ENCODE data around the gene PPDPF.

PPDPF gene

DNA sequence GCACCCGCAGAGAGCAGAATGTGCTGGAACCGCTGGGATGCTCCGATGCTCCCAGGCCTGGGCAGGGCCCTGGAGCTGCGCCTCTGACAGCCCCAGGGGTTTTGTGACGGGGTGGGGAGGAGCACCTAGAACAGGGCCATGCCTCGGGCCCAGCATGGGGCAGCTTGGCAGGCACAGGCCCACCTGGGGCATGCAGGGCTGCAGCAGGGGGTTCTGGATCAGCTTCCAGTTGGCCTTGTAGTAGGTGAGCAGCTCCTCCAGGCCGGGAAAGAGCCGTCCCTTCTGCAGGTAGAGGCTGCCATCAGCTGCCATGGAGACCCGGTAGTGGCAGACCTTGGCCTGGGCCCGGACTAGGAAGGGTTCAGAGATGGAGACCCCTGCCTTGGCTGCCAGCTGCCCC lies 22.6 kb downstream of the PPDPF start:
- ATAC-seq, result no peak
- TF ChIP-seq OSR1 (CRISPR knock-in tag; IDR thresholded peaks at IDR 0.05), result no peak

DNA sequence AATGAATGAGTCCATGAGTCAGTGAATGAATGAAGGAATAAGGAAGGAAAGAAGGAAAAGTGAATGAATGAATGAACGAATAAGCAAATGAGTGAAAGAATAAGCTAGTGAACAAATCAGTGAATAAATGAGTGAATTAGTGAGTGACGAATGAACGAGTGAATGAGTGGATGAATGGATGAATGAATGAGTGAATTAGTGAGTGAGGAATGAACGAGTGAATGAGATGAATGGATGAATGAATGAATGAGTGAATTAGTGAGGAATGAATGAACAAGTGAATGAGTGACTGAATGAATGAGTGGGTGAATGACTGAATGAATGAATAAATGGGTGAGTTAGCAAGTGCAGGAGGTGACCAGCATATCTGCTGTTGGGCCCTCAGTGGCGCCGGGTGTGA lies 23.2 kb downstream of the PPDPF start:
- TF ChIP-seq BACH2 (CRISPR knock-in tag; IDR thresholded peaks at IDR 0.05; ENCODE audit: borderline replicate concordance), result no peak
- TF ChIP-seq, protein P1, sequence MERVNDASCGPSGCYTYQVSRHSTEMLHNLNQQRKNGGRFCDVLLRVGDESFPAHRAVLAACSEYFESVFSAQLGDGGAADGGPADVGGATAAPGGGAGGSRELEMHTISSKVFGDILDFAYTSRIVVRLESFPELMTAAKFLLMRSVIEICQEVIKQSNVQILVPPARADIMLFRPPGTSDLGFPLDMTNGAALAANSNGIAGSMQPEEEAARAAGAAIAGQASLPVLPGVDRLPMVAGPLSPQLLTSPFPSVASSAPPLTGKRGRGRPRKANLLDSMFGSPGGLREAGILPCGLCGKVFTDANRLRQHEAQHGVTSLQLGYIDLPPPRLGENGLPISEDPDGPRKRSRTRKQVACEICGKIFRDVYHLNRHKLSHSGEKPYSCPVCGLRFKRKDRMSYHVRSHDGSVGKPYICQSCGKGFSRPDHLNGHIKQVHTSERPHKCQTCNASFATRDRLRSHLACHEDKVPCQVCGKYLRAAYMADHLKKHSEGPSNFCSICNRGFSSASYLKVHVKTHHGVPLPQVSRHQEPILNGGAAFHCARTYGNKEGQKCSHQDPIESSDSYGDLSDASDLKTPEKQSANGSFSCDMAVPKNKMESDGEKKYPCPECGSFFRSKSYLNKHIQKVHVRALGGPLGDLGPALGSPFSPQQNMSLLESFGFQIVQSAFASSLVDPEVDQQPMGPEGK (CRISPR knock-in tag; IDR thresholded peaks at IDR 0.05; ENCODE audit: borderline replicate concordance), result no peak
- TF ChIP-seq, protein P2, sequence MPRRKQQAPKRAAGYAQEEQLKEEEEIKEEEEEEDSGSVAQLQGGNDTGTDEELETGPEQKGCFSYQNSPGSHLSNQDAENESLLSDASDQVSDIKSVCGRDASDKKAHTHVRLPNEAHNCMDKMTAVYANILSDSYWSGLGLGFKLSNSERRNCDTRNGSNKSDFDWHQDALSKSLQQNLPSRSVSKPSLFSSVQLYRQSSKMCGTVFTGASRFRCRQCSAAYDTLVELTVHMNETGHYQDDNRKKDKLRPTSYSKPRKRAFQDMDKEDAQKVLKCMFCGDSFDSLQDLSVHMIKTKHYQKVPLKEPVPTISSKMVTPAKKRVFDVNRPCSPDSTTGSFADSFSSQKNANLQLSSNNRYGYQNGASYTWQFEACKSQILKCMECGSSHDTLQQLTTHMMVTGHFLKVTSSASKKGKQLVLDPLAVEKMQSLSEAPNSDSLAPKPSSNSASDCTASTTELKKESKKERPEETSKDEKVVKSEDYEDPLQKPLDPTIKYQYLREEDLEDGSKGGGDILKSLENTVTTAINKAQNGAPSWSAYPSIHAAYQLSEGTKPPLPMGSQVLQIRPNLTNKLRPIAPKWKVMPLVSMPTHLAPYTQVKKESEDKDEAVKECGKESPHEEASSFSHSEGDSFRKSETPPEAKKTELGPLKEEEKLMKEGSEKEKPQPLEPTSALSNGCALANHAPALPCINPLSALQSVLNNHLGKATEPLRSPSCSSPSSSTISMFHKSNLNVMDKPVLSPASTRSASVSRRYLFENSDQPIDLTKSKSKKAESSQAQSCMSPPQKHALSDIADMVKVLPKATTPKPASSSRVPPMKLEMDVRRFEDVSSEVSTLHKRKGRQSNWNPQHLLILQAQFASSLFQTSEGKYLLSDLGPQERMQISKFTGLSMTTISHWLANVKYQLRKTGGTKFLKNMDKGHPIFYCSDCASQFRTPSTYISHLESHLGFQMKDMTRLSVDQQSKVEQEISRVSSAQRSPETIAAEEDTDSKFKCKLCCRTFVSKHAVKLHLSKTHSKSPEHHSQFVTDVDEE (CRISPR knock-in tag; IDR thresholded peaks at IDR 0.05), result no peak
- TF ChIP-seq, protein P3, sequence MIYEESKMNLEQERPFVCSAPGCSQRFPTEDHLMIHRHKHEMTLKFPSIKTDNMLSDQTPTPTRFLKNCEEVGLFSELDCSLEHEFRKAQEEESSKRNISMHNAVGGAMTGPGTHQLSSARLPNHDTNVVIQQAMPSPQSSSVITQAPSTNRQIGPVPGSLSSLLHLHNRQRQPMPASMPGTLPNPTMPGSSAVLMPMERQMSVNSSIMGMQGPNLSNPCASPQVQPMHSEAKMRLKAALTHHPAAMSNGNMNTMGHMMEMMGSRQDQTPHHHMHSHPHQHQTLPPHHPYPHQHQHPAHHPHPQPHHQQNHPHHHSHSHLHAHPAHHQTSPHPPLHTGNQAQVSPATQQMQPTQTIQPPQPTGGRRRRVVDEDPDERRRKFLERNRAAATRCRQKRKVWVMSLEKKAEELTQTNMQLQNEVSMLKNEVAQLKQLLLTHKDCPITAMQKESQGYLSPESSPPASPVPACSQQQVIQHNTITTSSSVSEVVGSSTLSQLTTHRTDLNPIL (CRISPR knock-in tag; IDR thresholded peaks at IDR 0.05; ENCODE audit: low read depth), result no peak
- TF ChIP-seq ZNF70 (CRISPR knock-in tag; IDR thresholded peaks at IDR 0.05), result no peak
- TF ChIP-seq PPARA (CRISPR knock-in tag; IDR thresholded peaks at IDR 0.05; ENCODE audit: borderline replicate concordance), result no peak
- no peak for TF ChIP-seq ESRRG (CRISPR knock-in tag; IDR thresholded peaks at IDR 0.05)
- ATAC-seq, result no peak

DNA sequence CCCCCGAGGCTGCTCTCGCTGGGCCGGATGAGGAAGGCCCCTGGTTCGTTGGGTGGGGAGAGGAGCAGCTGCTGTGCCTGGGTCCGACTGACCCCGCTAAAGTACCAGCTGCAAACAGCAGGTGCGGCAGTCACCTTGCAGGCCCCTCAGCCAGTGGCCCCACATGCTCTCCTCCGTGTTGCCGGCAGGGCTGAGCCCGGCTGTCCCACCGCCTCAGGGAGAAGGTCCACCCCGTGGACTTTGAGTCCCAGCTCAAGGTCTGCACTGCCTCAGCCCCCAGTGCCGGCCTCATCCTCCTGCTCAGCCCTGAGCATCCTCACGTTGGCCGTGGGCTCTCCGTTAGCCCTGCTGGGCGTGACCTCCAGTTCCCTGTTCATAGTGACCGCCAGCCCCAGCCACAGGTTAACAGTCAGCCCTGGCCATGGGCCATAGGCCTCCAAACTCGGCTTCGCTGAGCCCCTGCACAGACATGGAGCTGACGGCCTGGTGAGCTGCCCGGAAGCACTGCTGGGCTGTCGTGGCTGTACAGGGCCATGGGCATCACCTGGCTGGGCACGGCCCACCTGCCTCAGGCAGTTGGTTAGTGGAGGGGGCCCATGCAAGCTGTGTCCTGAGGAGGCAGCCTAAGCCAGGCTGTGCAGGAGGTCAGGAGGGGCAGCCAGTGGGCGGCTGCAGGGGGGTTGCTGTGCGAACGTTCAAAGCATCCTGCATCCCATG lies 23.8 kb downstream of the PPDPF start:
- no peak for ATAC-seq
- TF ChIP-seq ARNTL (CRISPR knock-in tag; IDR thresholded peaks at IDR 0.05; ENCODE audit: borderline replicate concordance, low read depth) (no peak), ESRRG (CRISPR knock-in tag; IDR thresholded peaks at IDR 0.05) (no peak), ISL1 (CRISPR knock-in tag; IDR thresholded peaks at IDR 0.05) (no peak), TOX (CRISPR knock-in tag; IDR thresholded peaks at IDR 0.05; ENCODE audit: borderline replicate concordance) (no peak), ZFP3 (CRISPR knock-in tag; IDR thresholded peaks at IDR 0.05) (no peak), ZC3H10 (CRISPR knock-in tag; IDR thresholded peaks at IDR 0.05) (no peak), TCF4 (CRISPR knock-in tag; IDR thresholded peaks at IDR 0.05; ENCODE audit: borderline replicate concordance) (no peak), ZFP30 (CRISPR knock-in tag; IDR thresholded peaks at IDR 0.05) (no peak), ZNF8 (CRISPR knock-in tag; IDR thresholded peaks at IDR 0.05) (no peak), CSDC2 (CRISPR knock-in tag; IDR thresholded peaks at IDR 0.05) (no peak), ZNF565 (CRISPR knock-in tag; conservative IDR thresholded peaks at IDR 0.05; ENCODE audit: low read depth) (no peak), GLIS3 (CRISPR knock-in tag; IDR thresholded peaks at IDR 0.05) (no peak), RARB (CRISPR knock-in tag; IDR thresholded peaks at IDR 0.05) (no peak), ZNF70 (CRISPR knock-in tag; IDR thresholded peaks at IDR 0.05) (no peak), SNAI2 (CRISPR knock-in tag; IDR thresholded peaks at IDR 0.05) (no peak)
- TF ChIP-seq, protein P4, sequence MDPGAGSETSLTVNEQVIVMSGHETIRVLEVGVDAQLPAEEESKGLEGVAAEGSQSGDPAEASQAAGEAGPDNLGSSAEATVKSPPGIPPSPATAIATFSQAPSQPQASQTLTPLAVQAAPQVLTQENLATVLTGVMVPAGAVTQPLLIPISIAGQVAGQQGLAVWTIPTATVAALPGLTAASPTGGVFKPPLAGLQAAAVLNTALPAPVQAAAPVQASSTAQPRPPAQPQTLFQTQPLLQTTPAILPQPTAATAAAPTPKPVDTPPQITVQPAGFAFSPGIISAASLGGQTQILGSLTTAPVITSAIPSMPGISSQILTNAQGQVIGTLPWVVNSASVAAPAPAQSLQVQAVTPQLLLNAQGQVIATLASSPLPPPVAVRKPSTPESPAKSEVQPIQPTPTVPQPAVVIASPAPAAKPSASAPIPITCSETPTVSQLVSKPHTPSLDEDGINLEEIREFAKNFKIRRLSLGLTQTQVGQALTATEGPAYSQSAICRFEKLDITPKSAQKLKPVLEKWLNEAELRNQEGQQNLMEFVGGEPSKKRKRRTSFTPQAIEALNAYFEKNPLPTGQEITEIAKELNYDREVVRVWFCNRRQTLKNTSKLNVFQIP (CRISPR knock-in tag; IDR thresholded peaks at IDR 0.05; ENCODE audit: borderline replicate concordance, low read depth), result no peak
- TF ChIP-seq, protein P1 (CRISPR knock-in tag; IDR thresholded peaks at IDR 0.05; ENCODE audit: borderline replicate concordance), result no peak
- TF ChIP-seq, protein P3 (CRISPR knock-in tag; IDR thresholded peaks at IDR 0.05; ENCODE audit: low read depth), result no peak
- TF ChIP-seq, protein P2 (CRISPR knock-in tag; IDR thresholded peaks at IDR 0.05), result no peak
